ENCODE measurements around the gene RPL34. TPM values are rescaled to one million over a fixed set of nuclear protein-coding genes. Genes with fewer than 3 reads are reported as not detected.

Gene RPL34
- total RNA-seq, 1 experiment from 2014 or later = 589 TPM

DNA sequence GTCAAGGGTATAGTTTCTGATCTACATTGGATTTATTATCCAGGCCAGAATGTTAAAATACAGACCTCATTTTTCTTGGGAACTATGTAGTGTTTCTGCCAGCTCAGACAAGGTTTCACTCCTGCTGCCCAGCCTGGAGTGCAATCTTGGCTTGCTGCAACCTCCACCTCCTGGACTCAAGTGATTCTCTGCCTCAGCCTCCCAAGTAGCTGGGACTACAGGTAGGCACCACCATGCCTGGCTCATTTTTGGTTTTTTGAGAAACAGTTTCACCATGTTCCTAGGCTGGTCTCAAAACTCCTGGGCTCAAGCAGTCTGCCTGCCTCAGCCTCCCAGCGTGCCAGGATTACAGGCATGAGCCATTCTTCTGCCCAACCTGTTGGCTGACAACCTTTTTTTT is 5.7 kb downstream of the RPL34 start:
- no TSS peak for BruUV-seq (replicated peaks)
- no peak for DNase-seq
- CTCF ChIA-PET = no interaction called here
- no peaks in the 10 kb centered on the region for H3K27me3 Mint-ChIP-seq (ENCODE audit: unreplicated experiment)
- H3K4me3 Mint-ChIP-seq (ENCODE audit: low read depth, unreplicated experiment) = no peak overlapping the region
- H3K4me1 Mint-ChIP-seq (ENCODE audit: low read depth, unreplicated experiment) = peaks cover 21% of the 10 kb centered on the region
- H3K27ac Mint-ChIP-seq (ENCODE audit: unreplicated experiment) = no peak overlapping the region
- peaks cover 81% of the 10 kb centered on the region for H3K36me3 Mint-ChIP-seq (ENCODE audit: insufficient read depth, unreplicated experiment)
- intact Hi-C loops (cut with micrococcal nuclease; ENCODE audit: unreplicated experiment) = no loop called here
- no peaks in the 10 kb centered on the region for H3K9me3 Mint-ChIP-seq (ENCODE audit: low read depth, unreplicated experiment)
- TF ChIP-seq, protein P1, sequence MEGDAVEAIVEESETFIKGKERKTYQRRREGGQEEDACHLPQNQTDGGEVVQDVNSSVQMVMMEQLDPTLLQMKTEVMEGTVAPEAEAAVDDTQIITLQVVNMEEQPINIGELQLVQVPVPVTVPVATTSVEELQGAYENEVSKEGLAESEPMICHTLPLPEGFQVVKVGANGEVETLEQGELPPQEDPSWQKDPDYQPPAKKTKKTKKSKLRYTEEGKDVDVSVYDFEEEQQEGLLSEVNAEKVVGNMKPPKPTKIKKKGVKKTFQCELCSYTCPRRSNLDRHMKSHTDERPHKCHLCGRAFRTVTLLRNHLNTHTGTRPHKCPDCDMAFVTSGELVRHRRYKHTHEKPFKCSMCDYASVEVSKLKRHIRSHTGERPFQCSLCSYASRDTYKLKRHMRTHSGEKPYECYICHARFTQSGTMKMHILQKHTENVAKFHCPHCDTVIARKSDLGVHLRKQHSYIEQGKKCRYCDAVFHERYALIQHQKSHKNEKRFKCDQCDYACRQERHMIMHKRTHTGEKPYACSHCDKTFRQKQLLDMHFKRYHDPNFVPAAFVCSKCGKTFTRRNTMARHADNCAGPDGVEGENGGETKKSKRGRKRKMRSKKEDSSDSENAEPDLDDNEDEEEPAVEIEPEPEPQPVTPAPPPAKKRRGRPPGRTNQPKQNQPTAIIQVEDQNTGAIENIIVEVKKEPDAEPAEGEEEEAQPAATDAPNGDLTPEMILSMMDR (IDR thresholded peaks at IDR 0.05; ENCODE audit: unreplicated experiment) = no peak

DNA sequence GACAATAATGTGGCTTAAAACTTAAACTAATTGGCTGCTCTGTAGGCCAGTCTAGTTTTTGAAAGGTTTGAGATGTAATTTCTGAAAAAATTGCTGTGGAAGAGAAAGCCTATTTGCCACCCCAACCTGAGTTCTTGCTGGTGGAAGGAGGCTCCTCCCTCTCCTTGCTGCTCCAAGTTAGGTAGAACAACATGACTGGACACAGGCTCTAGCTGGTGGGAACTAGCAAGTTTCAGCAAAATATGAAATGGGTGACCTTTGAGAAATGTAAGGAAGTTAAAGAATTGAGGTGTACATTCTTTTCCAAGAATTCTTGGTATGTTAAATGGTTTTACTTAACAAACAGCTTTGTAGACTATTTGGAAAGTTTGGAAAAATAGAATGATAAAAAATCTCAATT is 8.0 kb downstream of the RPL34 start:
- intact Hi-C loops (cut with micrococcal nuclease; ENCODE audit: unreplicated experiment) = no loop called here
- H3K27me3 Mint-ChIP-seq (ENCODE audit: unreplicated experiment) = no peaks in the 10 kb centered on the region
- no peak for DNase-seq
- CTCF ChIA-PET = no interaction called here
- no peak overlapping the region for H3K4me3 Mint-ChIP-seq (ENCODE audit: low read depth, unreplicated experiment)
- BruUV-seq (replicated peaks) = no TSS peak
- H3K9me3 Mint-ChIP-seq (ENCODE audit: low read depth, unreplicated experiment) = no peaks in the 10 kb centered on the region
- H3K27ac Mint-ChIP-seq (ENCODE audit: unreplicated experiment) = no peak overlapping the region
- H3K36me3 Mint-ChIP-seq (ENCODE audit: insufficient read depth, unreplicated experiment) = peaks cover 67% of the 10 kb centered on the region
- TF ChIP-seq, protein P1 (IDR thresholded peaks at IDR 0.05; ENCODE audit: unreplicated experiment) = no peak
- H3K4me1 Mint-ChIP-seq (ENCODE audit: low read depth, unreplicated experiment) = peaks cover 11% of the 10 kb centered on the region

DNA sequence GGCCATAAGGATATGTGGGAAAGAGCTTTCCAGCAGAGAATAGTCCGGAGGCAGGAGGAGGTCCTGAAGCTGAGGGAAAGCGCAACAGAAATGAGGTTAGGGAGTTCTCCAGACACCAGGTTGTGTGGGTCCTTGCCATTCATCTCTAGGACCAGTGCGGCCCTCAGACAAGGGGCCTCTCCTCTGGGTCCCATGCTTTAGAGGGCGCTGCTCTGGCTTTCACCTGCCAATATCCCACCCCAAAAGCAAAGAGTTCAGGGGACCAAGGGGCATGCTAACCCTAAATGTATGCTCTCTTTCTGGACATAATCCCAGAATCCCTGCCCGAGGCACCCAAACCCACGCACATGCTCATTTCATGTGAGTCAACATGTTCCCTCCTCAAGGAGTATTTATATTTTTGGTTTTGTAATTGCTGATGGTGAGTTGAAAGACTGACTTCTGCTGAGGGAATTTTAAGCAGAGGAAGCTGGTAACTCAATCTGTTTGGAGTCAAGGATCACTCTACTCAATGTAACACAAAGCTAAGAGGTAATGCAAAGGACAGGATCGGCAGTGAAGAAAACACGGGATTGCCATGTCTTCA is 14.8 kb downstream of the RPL34 start:
- intact Hi-C loops (cut with micrococcal nuclease; ENCODE audit: unreplicated experiment) = no loop called here
- H3K27ac Mint-ChIP-seq (ENCODE audit: unreplicated experiment) = no peak overlapping the region

DNA sequence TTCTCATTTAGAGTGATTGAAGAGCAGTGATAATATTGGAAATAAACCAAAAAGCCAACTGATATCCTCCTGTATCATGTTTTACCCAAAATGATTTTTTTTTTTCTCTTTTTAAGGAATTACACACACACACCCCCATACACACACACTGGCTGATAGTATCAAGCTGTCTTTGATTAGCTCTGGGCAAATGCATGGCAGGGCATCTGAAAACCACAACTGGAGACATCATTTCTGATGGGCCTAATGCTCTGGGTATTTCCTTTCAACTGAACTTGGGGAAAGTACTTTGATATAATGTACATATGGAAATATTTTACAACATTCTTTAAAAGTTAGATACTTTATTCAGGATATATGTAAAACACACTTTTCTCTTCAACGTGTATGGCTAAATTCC is 15.9 kb downstream of the RPL34 start:
- TF ChIP-seq, protein P1 (IDR thresholded peaks at IDR 0.05; ENCODE audit: unreplicated experiment) = no peak
- H3K9me3 Mint-ChIP-seq (ENCODE audit: low read depth, unreplicated experiment) = no peaks in the 10 kb centered on the region
- DNase-seq = no peak
- peaks cover 28% of the 10 kb centered on the region for H3K36me3 Mint-ChIP-seq (ENCODE audit: insufficient read depth, unreplicated experiment)
- no peak overlapping the region for H3K27ac Mint-ChIP-seq (ENCODE audit: unreplicated experiment)
- H3K4me3 Mint-ChIP-seq (ENCODE audit: low read depth, unreplicated experiment) = no peak overlapping the region
- H3K4me1 Mint-ChIP-seq (ENCODE audit: low read depth, unreplicated experiment) = no peaks in the 10 kb centered on the region
- intact Hi-C loops (cut with micrococcal nuclease; ENCODE audit: unreplicated experiment) = no loop called here
- BruUV-seq (replicated peaks) = no TSS peak
- no peaks in the 10 kb centered on the region for H3K27me3 Mint-ChIP-seq (ENCODE audit: unreplicated experiment)
- CTCF ChIA-PET = no interaction called here

More for the DNA sequence above, 14.8 kb downstream of the RPL34 start:
- H3K9me3 Mint-ChIP-seq (ENCODE audit: low read depth, unreplicated experiment) = no peaks in the 10 kb centered on the region
- no peaks in the 10 kb centered on the region for H3K27me3 Mint-ChIP-seq (ENCODE audit: unreplicated experiment)
- H3K4me1 Mint-ChIP-seq (ENCODE audit: low read depth, unreplicated experiment) = no peaks in the 10 kb centered on the region
- no peak overlapping the region for H3K4me3 Mint-ChIP-seq (ENCODE audit: low read depth, unreplicated experiment)
- no peak for DNase-seq
- BruUV-seq (replicated peaks) = no TSS peak
- H3K36me3 Mint-ChIP-seq (ENCODE audit: insufficient read depth, unreplicated experiment) = peaks cover 36% of the 10 kb centered on the region
- TF ChIP-seq, protein P1 (IDR thresholded peaks at IDR 0.05; ENCODE audit: unreplicated experiment) = no peak
- CTCF ChIA-PET = interaction anchor here (0.7 kb wide), 2 partner anchors 517 to 1942 kb away, joined by 3 to 5 read pairs; no protein-coding TSS in a partner anchor

Data from Calu3 (cell line).